GM19395 (cell line): ENCODE measurements around the gene COL4A5.

Experiments
- ATAC-seq: cut with Tn5 transposase; IDR thresholded peaks from one replicate; pipeline ENCODE4 v1.9.1; 2021; ENCODE audit warnings: mild to moderate bottlenecking, moderate library complexity; ENCODE audit not compliant: unreplicated experiment

The COL4A5 gene

DNA sequence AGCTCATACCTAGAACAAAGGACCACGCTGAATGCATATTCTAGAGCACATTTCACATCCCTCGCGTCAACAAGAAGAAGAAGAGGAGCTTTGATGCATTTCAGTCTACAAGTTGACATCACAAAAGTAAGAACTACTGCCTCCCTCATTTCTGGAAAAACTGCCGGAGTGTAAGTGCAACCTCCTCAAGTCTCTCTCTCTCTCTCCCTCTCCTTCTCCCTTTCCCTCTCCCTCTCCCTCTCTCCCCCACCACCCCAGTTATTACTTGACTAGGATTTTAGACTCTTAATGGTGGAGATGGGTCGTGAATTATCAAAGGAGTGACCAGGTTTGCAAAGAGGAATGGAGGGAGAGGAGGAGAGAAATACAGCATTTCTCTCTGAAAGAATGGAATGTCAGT, 298.1 kb downstream of the COL4A5 start:
- ATAC-seq, result no peak

DNA sequence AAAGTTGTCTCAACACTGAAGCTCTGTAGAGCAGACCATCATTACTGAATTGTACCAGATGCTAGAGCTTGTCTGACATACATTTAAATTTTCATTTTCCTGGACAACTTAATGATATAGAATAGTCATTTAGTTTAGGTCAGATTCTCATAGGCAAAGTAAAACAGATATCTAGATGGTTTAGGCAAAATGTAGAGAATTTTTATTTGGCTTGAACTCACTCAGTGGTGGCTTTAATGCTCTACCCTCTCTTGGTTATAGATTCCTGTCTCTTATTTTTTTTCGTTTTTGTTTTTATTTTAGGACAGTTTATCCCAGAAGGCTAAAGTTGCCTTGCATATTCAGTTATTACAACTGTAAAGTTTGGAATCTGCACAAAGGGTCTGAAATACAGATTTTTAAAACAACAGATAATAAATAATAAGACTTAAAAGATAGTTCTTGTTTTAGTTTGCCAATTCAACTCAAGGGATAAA, 300.7 kb downstream of the COL4A5 start:
- ATAC-seq, result no peak
